Activated CD8-positive, alpha-beta T cell treated with anti-CD3 and anti-CD28 coated beads for 36 hours (primary cell): ENCODE data around the gene TRNAU1AP. TPM values are rescaled to one million over a fixed set of nuclear protein-coding genes. Genes with fewer than 3 reads are reported as not detected.
"Not testable (repeated sequence)": the region's sequence is repeated elsewhere in the genome, so short reads cannot be mapped to it uniquely, and the experiment has no call there.

Source experiments
- ATAC-seq: fragments of 200-7000 bp; cut with Tn5 transposase; one replicate; pipeline ENCODE4 v1.10.0; 2021; ENCODE audit warnings: mild to moderate bottlenecking, moderate library complexity
- CTCF ChIA-PET: fragments of 350-600 bp; sonication (Branson Sonifier 250); formaldehyde crosslinking; loops from one replicate; lab custom pipeline; 2021; ENCODE audit warnings: antibody characterized with exemption; lab: Charles Lee
- POLR2A ChIA-PET: fragments of 350-600 bp; sonication (Branson Sonifier 250); formaldehyde crosslinking; loops from one replicate; lab custom pipeline; 2021; ENCODE audit warnings: antibody characterized with exemption; lab: Charles Lee
- DNase-seq: peaks from one replicate; pipeline ENCODE4 v3.0.0-alpha.2; 2020
- H3K27ac Mint-ChIP-seq: one replicate; pipeline ENCODE4 v1.8.0; 2021; ENCODE audit warnings: mild to moderate bottlenecking, mixed read lengths
- H3K27me3 Mint-ChIP-seq: one replicate; pipeline ENCODE4 v1.8.0; 2021; ENCODE audit warnings: mixed read lengths
- H3K36me3 Mint-ChIP-seq: one replicate; pipeline ENCODE4 v1.8.0; 2021; ENCODE audit warnings: low read depth, mixed read lengths
- H3K4me1 Mint-ChIP-seq: one replicate; pipeline ENCODE4 v1.8.0; 2021; ENCODE audit warnings: low read depth, mixed read lengths
- H3K4me3 Mint-ChIP-seq: one replicate; pipeline ENCODE4 v1.8.0; 2021; ENCODE audit warnings: mild to moderate bottlenecking, moderate library complexity, mixed read lengths
- H3K9me3 Mint-ChIP-seq: one replicate; pipeline ENCODE4 v1.8.0; 2021; ENCODE audit warnings: mixed read lengths
- CTCF ChIP-seq: fragments of 200-600 bp; IDR thresholded peaks from one replicate; pipeline ENCODE4 v1.8.0; 2022; ENCODE audit warnings: antibody characterized with exemption, mild to moderate bottlenecking
- intact Hi-C: fragments of 100-400 bp; cut with micrococcal nuclease; formaldehyde crosslinking; loops from one replicate; pipeline ENCODE4 v1.10.0; 2022
- total RNA-seq, 2 experiments: library from RNA; stranded (reverse); gene quantifications; one replicate each; pipeline ENCODE4 v1.2.3, GENCODE V29; 2021

TRNAU1AP gene
- total RNA-seq, 2 experiments from 2014 or later: 42.5 to 47.8 TPM

DNA sequence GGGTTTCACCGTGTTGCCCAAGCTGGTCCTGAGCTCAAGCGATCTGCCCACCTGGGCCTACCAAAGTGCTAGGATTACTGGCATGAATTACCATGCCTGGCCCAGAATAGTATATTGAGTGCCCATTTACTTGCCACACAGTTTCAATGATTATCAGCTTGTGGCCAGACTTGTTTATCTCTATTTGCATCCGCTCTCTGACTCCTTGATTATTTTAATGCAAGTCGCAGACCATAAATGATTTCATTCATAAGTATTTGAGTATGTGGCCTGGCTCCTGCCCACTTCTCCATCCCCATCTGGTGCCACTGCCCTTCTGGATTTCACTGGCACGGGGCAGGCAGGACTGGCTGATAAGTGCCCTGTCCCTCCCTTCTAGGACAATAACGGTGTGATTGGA, 18.2 kb upstream of the TRNAU1AP start:
- intact Hi-C loops: no loop called here
- no peaks in the 10 kb centered on the region for H3K27me3 Mint-ChIP-seq
- H3K4me3 Mint-ChIP-seq: no peak overlapping the region
- no peaks in the 10 kb centered on the region for H3K4me1 Mint-ChIP-seq
- H3K27ac Mint-ChIP-seq: no peak overlapping the region
- ATAC-seq (no peak), DNase-seq (no peak)
- CTCF ChIA-PET: interaction anchor here (1.1 to 1.3 kb wide), 2 partner anchors 12 to 16 kb away, joined by 3 to 4 read pairs; no protein-coding TSS in a partner anchor
- POLR2A ChIA-PET: interaction anchor here (1.0 to 1.4 kb wide), 5 partner anchors 8 to 47 kb away, joined by 3 to 5 read pairs (median 3); no protein-coding TSS in a partner anchor
- no peaks in the 10 kb centered on the region for H3K9me3 Mint-ChIP-seq
- TF ChIP-seq CTCF: no peak
- peaks cover 55% of the 10 kb centered on the region for H3K36me3 Mint-ChIP-seq

- DNase-seq (no peak), ATAC-seq (no peak)
- POLR2A ChIA-PET: interaction anchor here (1.0 to 1.4 kb wide), 5 partner anchors 9 to 47 kb away, joined by 3 to 5 read pairs (median 3); no protein-coding TSS in a partner anchor
- H3K4me1 Mint-ChIP-seq: no peaks in the 10 kb centered on the region
- H3K27ac Mint-ChIP-seq: no peak overlapping the region
- CTCF ChIA-PET: interaction anchor here (1.1 to 1.3 kb wide), 2 partner anchors 12 to 17 kb away, joined by 3 to 4 read pairs; no protein-coding TSS in a partner anchor
- H3K27me3 Mint-ChIP-seq: no peaks in the 10 kb centered on the region
- intact Hi-C loops: no loop called here
- no peak for TF ChIP-seq CTCF
- H3K9me3 Mint-ChIP-seq: no peaks in the 10 kb centered on the region
- no peak overlapping the region for H3K4me3 Mint-ChIP-seq
- peaks cover 51% of the 10 kb centered on the region for H3K36me3 Mint-ChIP-seq
These were observed 17.7 kb upstream of the TRNAU1AP start for GRCh38 chr1:28535180-28535579.

- POLR2A ChIA-PET: interaction anchor here (0.7 to 1.7 kb wide), 7 partner anchors 8 to 462 kb away, joined by 3 to 7 read pairs (median 4); no protein-coding TSS in a partner anchor
- Mint-ChIP-seq H3K27ac (no peak overlapping the region), H3K4me3 (no peak overlapping the region), H3K36me3 (peaks cover 34% of the 10 kb centered on the region), H3K9me3 (no peaks in the 10 kb centered on the region), H3K4me1 (no peaks in the 10 kb centered on the region), H3K27me3 (no peaks in the 10 kb centered on the region)
- TF ChIP-seq CTCF: no peak
- intact Hi-C loops: no loop called here
- DNase-seq (no peak), ATAC-seq (no peak)
- CTCF ChIA-PET: no interaction called here
These were observed 15.3 kb upstream of the TRNAU1AP start for GRCh38 chr1:28537457-28538199.

DNA sequence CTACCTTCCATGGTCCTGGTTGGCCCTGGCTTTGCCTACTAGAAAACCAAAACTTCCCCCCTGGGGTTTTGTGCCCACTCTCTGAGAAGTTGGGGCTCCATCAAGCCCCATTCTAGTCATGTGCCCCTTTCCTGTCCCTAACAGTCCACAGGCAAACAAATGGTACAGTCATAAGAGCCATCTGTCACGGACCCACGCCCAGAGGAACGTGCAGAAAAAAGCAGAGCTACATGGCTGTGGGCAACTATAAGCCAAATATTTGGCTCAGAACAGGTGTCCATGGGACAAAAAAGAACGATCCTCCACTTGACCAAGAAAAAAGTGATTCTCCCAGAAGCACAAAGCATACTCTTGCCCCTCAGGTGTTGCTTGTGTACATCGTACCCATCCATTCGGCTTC, 14.6 kb upstream of the TRNAU1AP start:
- POLR2A ChIA-PET: interaction anchor here (1.0 to 1.7 kb wide), 3 partner anchors 10 to 28 kb away, joined by 3 to 7 read pairs (median 4); no protein-coding TSS in a partner anchor
- H3K9me3 Mint-ChIP-seq: no peaks in the 10 kb centered on the region
- peaks cover 34% of the 10 kb centered on the region for H3K36me3 Mint-ChIP-seq
- intact Hi-C loops: no loop called here
- no peak for DNase-seq
- no peak overlapping the region for H3K4me3 Mint-ChIP-seq
- H3K27ac Mint-ChIP-seq: no peak overlapping the region
- H3K4me1 Mint-ChIP-seq: no peaks in the 10 kb centered on the region
- no peaks in the 10 kb centered on the region for H3K27me3 Mint-ChIP-seq
- CTCF ChIA-PET: no interaction called here
- no peak for ATAC-seq
- TF ChIP-seq CTCF: no peak

DNA sequence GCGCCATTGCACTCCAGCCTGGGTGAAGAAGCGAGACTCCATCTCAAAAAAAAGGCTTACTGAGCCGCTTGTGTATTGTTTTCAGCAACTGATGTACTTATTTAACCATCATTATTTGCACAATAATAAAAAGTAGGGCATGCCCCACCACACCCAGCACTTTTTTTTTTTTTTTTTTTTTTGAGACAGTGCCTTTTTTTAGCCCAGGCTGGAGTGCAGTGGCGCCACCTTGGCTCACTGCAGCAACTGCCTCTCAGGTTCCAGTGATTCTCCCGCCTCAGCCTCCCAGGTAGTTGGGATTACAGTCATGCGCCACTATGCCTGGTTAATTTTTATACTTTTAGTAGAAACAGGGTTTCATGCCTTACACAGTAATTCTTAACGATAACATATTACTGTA, 12.2 kb upstream of the TRNAU1AP start:
- no peak for DNase-seq
- ATAC-seq: no peak
- Mint-ChIP-seq H3K9me3 (no peaks in the 10 kb centered on the region), H3K36me3 (peaks cover 22% of the 10 kb centered on the region), H3K4me3 (no peak overlapping the region), H3K27me3 (no peaks in the 10 kb centered on the region), H3K4me1 (no peaks in the 10 kb centered on the region), H3K27ac (no peak overlapping the region)
- intact Hi-C loops: no loop called here
- ChIA-PET POLR2A (interaction anchor here (1.1 kb wide), 1 partner anchor 17 kb away, joined by 3 read pairs; no protein-coding TSS in a partner anchor), CTCF (interaction anchor here (1.2 kb wide), 1 partner anchor 9 kb away, joined by 3 read pairs; no protein-coding TSS in a partner anchor)
- no peak for TF ChIP-seq CTCF

DNA sequence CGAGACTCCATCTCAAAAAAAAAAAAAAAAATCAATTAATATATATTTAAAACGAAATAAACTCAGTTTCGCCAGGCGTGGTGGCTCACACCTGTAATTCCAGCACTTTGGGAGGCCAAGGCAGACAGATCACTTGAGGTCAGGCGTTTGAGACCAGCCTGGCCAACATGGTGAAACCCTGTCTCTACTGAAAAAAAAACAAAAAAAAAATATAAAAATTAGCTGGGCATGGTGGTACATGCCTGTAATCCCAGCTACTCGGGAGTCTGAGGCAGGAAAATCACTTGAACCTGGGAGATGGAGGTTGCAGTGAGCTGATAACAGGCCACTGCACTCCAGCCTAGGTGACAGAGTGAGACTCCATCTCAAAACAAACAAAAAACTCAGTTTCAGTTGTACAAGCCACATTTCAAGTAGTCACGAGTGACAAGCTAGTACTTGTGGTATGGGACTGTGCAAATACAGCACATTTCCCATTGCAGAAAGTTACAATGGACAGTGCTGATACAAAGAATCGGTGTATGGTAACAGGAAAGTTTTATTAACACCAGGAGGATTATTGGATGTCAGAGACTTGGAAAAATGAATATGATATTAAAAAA, 11.4 kb upstream of the TRNAU1AP start:
- not testable (repeated sequence) for H3K9me3 Mint-ChIP-seq
- ChIA-PET POLR2A (interaction anchor here (0.6 to 1.6 kb wide), 4 partner anchors 11 to 57 kb away, joined by 3 to 4 read pairs (median 4); partner anchors contain the start of gene TRNAU1AP), CTCF (interaction anchor here (1.2 kb wide), 1 partner anchor 8 kb away, joined by 3 read pairs; no protein-coding TSS in a partner anchor)

More for the DNA sequence above, 11.4 kb upstream of the TRNAU1AP start:
- intact Hi-C loops, H3K4me1 Mint-ChIP-seq, H3K4me3 Mint-ChIP-seq, ATAC-seq, H3K27me3 Mint-ChIP-seq, H3K27ac Mint-ChIP-seq, DNase-seq: not testable (repeated sequence)
- peaks cover 14% of the 10 kb centered on the region for H3K36me3 Mint-ChIP-seq
